H1 (cell line): ENCODE results near the gene TRAF3IP1. TPM values are rescaled to one million over a fixed set of nuclear protein-coding genes. Genes with fewer than 3 reads are reported as not detected.

Experiments used
- CTCF ChIA-PET: fragments of 300-600 bp; sonication (Branson Sonifier 250); formaldehyde crosslinking; loops from one replicate; lab custom pipeline; 2021; ENCODE audit not compliant: partially characterized antibody; lab: Charles Lee
- POLR2A ChIA-PET: fragments of 300-600 bp; sonication (Branson Sonifier 250); formaldehyde crosslinking; loops from one replicate; lab custom pipeline; 2021; ENCODE audit warnings: inconsistent platforms; ENCODE audit not compliant: partially characterized antibody; lab: Charles Lee
- DNase-seq, 2 experiments: peaks; one replicate each; pipeline versions ENCODE4 v3.0.0 to v3.0.0-alpha.2; 2010 to 2022; ENCODE audit warnings: low spot score in 2 of 2, low read depth in 1 of 2, mixed read lengths in 1 of 2
- FAIRE-seq: peaks from 2 replicates; lab custom pipeline; 2011; peaks lifted over from hg19 to GRCh38; lab: Jason Lieb, UNC
- H2AFZ ChIP-seq: 2 replicates; pipeline ENCODE4 v1.8.1; 2012; ENCODE audit warnings: low read length, inconsistent platforms
- H2AK5ac ChIP-seq: 2 replicates; pipeline ENCODE4 v1.6.1; 2013; ENCODE audit warnings: low read depth, low read length
- H2BK120ac ChIP-seq: replicated peaks from 2 replicates; pipeline ENCODE3; 2013; ENCODE audit warnings: low read depth, low read length, inconsistent platforms
- H2BK12ac ChIP-seq: 2 replicates; pipeline ENCODE4 v1.6.1; 2013; ENCODE audit warnings: low read depth, low read length
- H2BK15ac ChIP-seq: 2 replicates; pipeline ENCODE4 v1.6.1; 2013; ENCODE audit warnings: low read length
- H2BK20ac ChIP-seq: 2 replicates; pipeline ENCODE4 v1.6.1; 2013; ENCODE audit warnings: low read length
- H2BK5ac ChIP-seq: 2 replicates; pipeline ENCODE4 v1.6.1; 2013; ENCODE audit warnings: low read depth, low read length
- H3K14ac ChIP-seq: 2 replicates; pipeline ENCODE4 v1.6.1; 2013; ENCODE audit warnings: inconsistent platforms; ENCODE audit not compliant: insufficient read length
- H3K18ac ChIP-seq: 2 replicates; pipeline ENCODE4 v1.6.1; 2013; ENCODE audit warnings: low read length; ENCODE audit errors: extremely low read depth
- H3K23ac ChIP-seq: 2 replicates; pipeline ENCODE4 v1.6.1; 2013; ENCODE audit warnings: inconsistent platforms; ENCODE audit not compliant: insufficient read length
- H3K23me2 ChIP-seq: 2 replicates; pipeline ENCODE4 v1.6.1; 2013; ENCODE audit warnings: low read depth, low read length
- H3K27ac ChIP-seq: 2 replicates; pipeline ENCODE4 v1.6.1; 2011; ENCODE audit warnings: low read depth, low read length, inconsistent platforms
- H3K27me3 ChIP-seq, 4 experiments: replicated peaks in 1 of 4; 1 replicate in 1 of 4; 2 replicates in 3 of 4; pipeline versions ENCODE4 v1.6.1 to v1.8.1; 2011 to 2013; ENCODE audit warnings: low read length in 3 of 4, mild to moderate bottlenecking in 3 of 4, inconsistent platforms in 2 of 4, mixed read lengths in 2 of 4, moderate library complexity in 1 of 4; ENCODE audit not compliant: control insufficient read depth in 3 of 4, insufficient read depth in 3 of 4; ENCODE audit errors: extremely low read depth in 1 of 4
- H3K36me3 ChIP-seq, 4 experiments: 2 replicates each; pipeline versions ENCODE4 v1.6.1 to v1.8.1; 2011 to 2013; ENCODE audit warnings: mild to moderate bottlenecking in 4 of 4, low read length in 3 of 4, moderate library complexity in 2 of 4, control low read depth in 1 of 4, inconsistent platforms in 1 of 4; ENCODE audit not compliant: insufficient read depth in 4 of 4, control insufficient read depth in 2 of 4
- H3K4ac ChIP-seq: replicated peaks from 2 replicates; pipeline ENCODE3; 2013; ENCODE audit warnings: low read length, low read depth, mixed read lengths, inconsistent platforms; ENCODE audit not compliant: insufficient read length
- H3K4me1 ChIP-seq, 4 experiments: replicated peaks in 1 of 4; 1 replicate in 1 of 4; 2 replicates in 3 of 4; pipeline versions ENCODE4 v1.6.1 to v1.8.1; 2011 to 2013; ENCODE audit warnings: low read length in 3 of 4, inconsistent platforms in 2 of 4, mixed read lengths in 1 of 4; ENCODE audit not compliant: insufficient read depth in 4 of 4, control insufficient read depth in 3 of 4
- H3K4me2 ChIP-seq, 2 experiments: 2 replicates each; pipeline versions ENCODE4 v1.6.1 to v1.8.1; 2011 to 2013; ENCODE audit warnings: low read depth in 2 of 2, low read length in 2 of 2, control low read depth in 1 of 2, inconsistent platforms in 1 of 2, mild to moderate bottlenecking in 1 of 2; ENCODE audit not compliant: insufficient read depth in 1 of 2
- H3K4me3 ChIP-seq, 4 experiments: fragments of 200-600, 300-600 bp in 1 of 4; sonication (generic), shearing (Covaris generic), sonication (Bioruptor Twin) in 1 of 4; 2 replicates each; pipeline versions ENCODE4 v1.5.1 to v1.8.1; 2011 to 2016; ENCODE audit warnings: low read length in 4 of 4, low read depth in 3 of 4, control low read depth in 2 of 4, inconsistent platforms in 2 of 4, mild to moderate bottlenecking in 2 of 4, mixed read lengths in 1 of 4, moderate library complexity in 1 of 4; ENCODE audit not compliant: insufficient read depth in 2 of 4; ENCODE audit errors: extremely low read depth in 1 of 4
- H3K56ac ChIP-seq: replicated peaks from 2 replicates; pipeline ENCODE3; 2013; ENCODE audit warnings: low read depth, mild to moderate bottlenecking, mixed read lengths, low read length, inconsistent platforms; ENCODE audit not compliant: insufficient read length
- H3K79me1 ChIP-seq: 2 replicates; pipeline ENCODE4 v1.6.1; 2013; ENCODE audit warnings: low read depth, low read length, control low read depth
- H3K79me2 ChIP-seq, 2 experiments: 2 replicates each; pipeline versions ENCODE4 v1.6.1 to v1.8.1; 2012 to 2013; ENCODE audit warnings: low read length in 2 of 2, mild to moderate bottlenecking in 2 of 2, inconsistent platforms in 1 of 2; ENCODE audit not compliant: insufficient read depth in 2 of 2, control insufficient read depth in 1 of 2
- H3K9ac ChIP-seq, 4 experiments: replicated peaks in 1 of 4; 1 replicate in 1 of 4; 2 replicates in 3 of 4; pipeline versions ENCODE4 v1.6.1 to v1.8.1; 2011 to 2013; ENCODE audit warnings: low read depth in 3 of 4, low read length in 3 of 4, control low read depth in 2 of 4, mild to moderate bottlenecking in 2 of 4, moderate library complexity in 2 of 4, inconsistent platforms in 1 of 4; ENCODE audit errors: extremely low read depth in 1 of 4
- H3K9me3 ChIP-seq, 2 experiments: 2 replicates each; pipeline versions ENCODE4 v1.6.1 to v1.8.1; 2012 to 2013; ENCODE audit warnings: mild to moderate bottlenecking in 2 of 2, moderate library complexity in 2 of 2, control low read depth in 1 of 2, inconsistent platforms in 1 of 2, low read depth in 1 of 2, low read length in 1 of 2, mixed read lengths in 1 of 2; ENCODE audit not compliant: insufficient read depth in 2 of 2
- H4K20me1 ChIP-seq, 2 experiments: replicated peaks in 1 of 2; 2 replicates each; pipeline versions ENCODE3 to v1.8.1; 2011 to 2013; ENCODE audit warnings: inconsistent platforms in 2 of 2, low read length in 2 of 2, mild to moderate bottlenecking in 1 of 2; ENCODE audit not compliant: insufficient read depth in 2 of 2, control insufficient read depth in 1 of 2
- H4K5ac ChIP-seq: 2 replicates; pipeline ENCODE4 v1.6.1; 2013; ENCODE audit warnings: low read length, low read depth, mixed read lengths, inconsistent platforms; ENCODE audit not compliant: insufficient read length
- H4K8ac ChIP-seq: 2 replicates; pipeline ENCODE4 v1.8.0; 2013; ENCODE audit warnings: mild to moderate bottlenecking, moderate library complexity, low read length, inconsistent platforms; ENCODE audit not compliant: insufficient read depth; ENCODE audit errors: extremely low read depth
- H4K91ac ChIP-seq: replicated peaks from 2 replicates; pipeline ENCODE3; 2013; ENCODE audit warnings: low read length, mixed read lengths, inconsistent platforms; ENCODE audit not compliant: insufficient read length
- CBX5 ChIP-seq: fragments of 300-800, 300-1000 bp; sonication (generic); IDR thresholded peaks from 2 replicates; pipeline ENCODE4 v1.7.1; 2016; ENCODE audit warnings: antibody characterized with exemption, low read length, low read depth
- POU5F1 ChIP-seq: IDR thresholded peaks from 2 replicates; pipeline ENCODE4 v1.6.1; 2011; ENCODE audit warnings: low read depth, mild to moderate bottlenecking, low read length, moderate library complexity
- TCF12 ChIP-seq: IDR thresholded peaks from 2 replicates; pipeline ENCODE4 v1.6.1; 2011; ENCODE audit warnings: low read depth, mild to moderate bottlenecking, low read length
- WGBS, 2 experiments: shearing (Covaris generic) in 1 of 2; methylation state at CpG; one replicate each; pipeline versions ENCODE4 v1.1.6 to v1.1.7; 2013 to 2015; ENCODE audit warnings: low lambda C conversion rate in 2 of 2, mixed read lengths in 2 of 2, inconsistent platforms in 1 of 2, low coverage in 1 of 2, missing lambda C conversion rate in 1 of 2; ENCODE audit not compliant: insufficient replicate concordance in 2 of 2, insufficient coverage in 1 of 2, insufficient read length in 1 of 2; ENCODE audit errors: extremely low coverage in 1 of 2, missing lambda C conversion rate in 1 of 2; 5-methylcytosine and 5-hydroxymethylcytosine counted together
- polyA plus RNA-seq, 7 experiments: library from polyadenylated mRNA; depleted of rRNA in 3 of 7; stranded (reverse) in 5 of 7; unstranded in 2 of 7; fragments of >200 nt in 5 of 7; fragments of 200-250 nt in 2 of 7; gene quantifications; 1 replicate in 5 of 7; 2 replicates in 1 of 7; 4 replicates in 1 of 7; pipeline versions ENCODE4 v1.2.1 to v1.2.3, GENCODE V29; 2011 to 2013; ENCODE audit warnings: missing spikeins in 2 of 7, mixed read lengths in 2 of 7
- total RNA-seq: library from RNA; stranded (reverse); fragmentation: NEBNext Ultra II Directional; extraction: Animal tissue kit (Norgen Biotek cat#: 25700); gene quantifications from 2 replicates; pipeline ENCODE4 v1.2.1, GENCODE V29; 2021

TRAF3IP1 gene
- total and polyA plus RNA-seq, 2 of the 8 experiments (the other 6 are each of a cell fraction or from before 2014, with no cell fraction given) = 2.3 to 17.5 TPM

- H3K79me2 ChIP-seq = no peaks in the 10 kb centered on the region
- no peak overlapping the region for H3K27ac ChIP-seq
- no peak overlapping the region for H3K4me3 ChIP-seq
- no peak overlapping the region for H4K8ac ChIP-seq
- H3K27me3 ChIP-seq = no peaks in the 10 kb centered on the region
- ChIA-PET POLR2A (no interaction called here), CTCF (no interaction called here)
- H3K18ac ChIP-seq = no peak overlapping the region
- no peak overlapping the region for H2AFZ ChIP-seq
- WGBS, 2 experiments = 96% methylated on average over 2 of the region's 2 CpGs; no CpG with 5 or more reads in 1 of the 2 experiments
- H2BK120ac ChIP-seq = no peak overlapping the region
- H3K4me1 ChIP-seq = peaks cover 0 to 8% (median 0%) of the 10 kb centered on the region in 4 experiments; a peak in 2 of 7 replicates
- H4K5ac ChIP-seq = no peak overlapping the region
- H3K4ac ChIP-seq = no peak overlapping the region
- H4K20me1 ChIP-seq = no peaks in the 10 kb centered on the region
- no peak overlapping the region for H4K91ac ChIP-seq
- no peak overlapping the region for H3K14ac ChIP-seq
- no peak overlapping the region for H3K4me2 ChIP-seq
- DNase-seq (no peak), FAIRE-seq (no peak)
- H2BK12ac ChIP-seq = no peak overlapping the region
- no peak overlapping the region for H3K9ac ChIP-seq
- no peak overlapping the region for H2BK15ac ChIP-seq
- H3K56ac ChIP-seq = no peak overlapping the region
- no peak overlapping the region for H3K23ac ChIP-seq
- no peak overlapping the region for H2AK5ac ChIP-seq
- H2BK5ac ChIP-seq = no peak overlapping the region
- no peaks in the 10 kb centered on the region for H3K79me1 ChIP-seq
- no peaks in the 10 kb centered on the region for H3K9me3 ChIP-seq
- H2BK20ac ChIP-seq = no peak overlapping the region
- H3K23me2 ChIP-seq = no peaks in the 10 kb centered on the region
- H3K36me3 ChIP-seq = no peaks in the 10 kb centered on the region
- no peak for TF ChIP-seq POU5F1
- no peak for TF ChIP-seq CBX5
- TF ChIP-seq TCF12 = no peak
These were observed 78.8 kb downstream of the TRAF3IP1 start for GRCh38 chr2:238399094-238399493.
